ENCODE measurements around the gene SEC61A2.
"Not testable (repeated sequence)": the region's sequence is repeated elsewhere in the genome, so short reads cannot be mapped to it uniquely, and the experiment has no call there.

SEC61A2 gene

GRCh38 chr10:12162927-12163326, 33.5 kb downstream of the SEC61A2 start:
- DNase-seq, result no peak

GRCh38 chr10:12164085-12164484, 34.6 kb downstream of the SEC61A2 start:
- DNase-seq, result no peak

- DNase-seq, result no peak
Observed at GRCh38 chr10:12165036-12165435, 35.6 kb downstream of the SEC61A2 start.

GRCh38 chr10:12165999-12166775, 36.7 kb downstream of the SEC61A2 start:
- DNase-seq, result no peak

GRCh38 chr10:12171512-12171911, 42.0 kb downstream of the SEC61A2 start:
- not testable (repeated sequence) for DNase-seq

- no peak for DNase-seq
Observed at GRCh38 chr10:12177642-12178041, 48.2 kb downstream of the SEC61A2 start.

- DNase-seq, result no peak
Observed at GRCh38 chr10:12179606-12180170, 50.2 kb downstream of the SEC61A2 start.

GRCh38 chr10:12180221-12180974, 50.9 kb downstream of the SEC61A2 start:
- no peak for DNase-seq

- no peak for DNase-seq
Observed at GRCh38 chr10:12181065-12181775, 51.7 kb downstream of the SEC61A2 start.

GRCh38 chr10:12184165-12184564, 54.7 kb downstream of the SEC61A2 start:
- DNase-seq, result no peak

GRCh38 chr10:12186323-12186722, 56.8 kb downstream of the SEC61A2 start:
- DNase-seq, result no peak

- no peak for DNase-seq
Observed at GRCh38 chr10:12187321-12187905, 57.9 kb downstream of the SEC61A2 start.

GRCh38 chr10:12188656-12189055, 59.2 kb downstream of the SEC61A2 start:
- no peak for DNase-seq

GRCh38 chr10:12189426-12189825, 59.9 kb downstream of the SEC61A2 start:
- DNase-seq, result no peak

GRCh38 chr10:12191715-12192114, 62.2 kb downstream of the SEC61A2 start:
- no peak for DNase-seq

GRCh38 chr10:12193193-12193592, 63.7 kb downstream of the SEC61A2 start:
- no peak for DNase-seq

GRCh38 chr10:12194752-12195271, 65.3 kb downstream of the SEC61A2 start:
- DNase-seq, result no peak

GRCh38 chr10:12195281-12195602, 65.8 kb downstream of the SEC61A2 start:
- DNase-seq, result no peak

GRCh38 chr10:12195603-12196506, 66.4 kb downstream of the SEC61A2 start, which contains the start of the genes CDC123 and NUDT5:
TSS of gene CDC123 (plus strand) at chr10:12196188. CDS start at chr10:12196246, 58 bp downstream.
TSS of gene NUDT5 (minus strand) at chr10:12195891. CDS start at chr10:12186291, 9,600 bp downstream.
- peak; percentile 46 for DNase-seq

- DNase-seq, result no peak
Observed at GRCh38 chr10:12196531-12197211, 67.2 kb downstream of the SEC61A2 start.

GRCh38 chr10:12198156-12198555, 68.7 kb downstream of the SEC61A2 start:
- no peak for DNase-seq
